PC-9 (cell line): Measurements from ENCODE around the gene C1QL3.

Experiments
- CTCF ChIP-seq: fragments of 200-600 bp; sonication (generic); conservative IDR thresholded peaks from 2 replicates; pipeline ENCODE4 v1.6.1; 2017; ENCODE audit warnings: mixed run types, antibody characterized with exemption, mild to moderate bottlenecking, moderate library complexity
- EZH2 ChIP-seq: fragments of 200-600 bp; sonication (generic); IDR thresholded peaks from 2 replicates; pipeline ENCODE4 v1.8.0; 2017; ENCODE audit warnings: antibody characterized with exemption, low read depth

GRCh38 chr10:16477757-16478156 lies 43.9 kb downstream of the C1QL3 start:
- TF ChIP-seq CTCF (no peak), EZH2 (no peak)
